ENCODE measurements around the gene GDF7. TPM values are rescaled to one million over a fixed set of nuclear protein-coding genes. Genes with fewer than 3 reads are reported as not detected.

The GDF7 gene
- total and polyA plus RNA-seq, 2 of the 8 experiments (the other 6 are each of a cell fraction or from before 2014, with no cell fraction given) = 0.04 to 0.06 TPM

DNA sequence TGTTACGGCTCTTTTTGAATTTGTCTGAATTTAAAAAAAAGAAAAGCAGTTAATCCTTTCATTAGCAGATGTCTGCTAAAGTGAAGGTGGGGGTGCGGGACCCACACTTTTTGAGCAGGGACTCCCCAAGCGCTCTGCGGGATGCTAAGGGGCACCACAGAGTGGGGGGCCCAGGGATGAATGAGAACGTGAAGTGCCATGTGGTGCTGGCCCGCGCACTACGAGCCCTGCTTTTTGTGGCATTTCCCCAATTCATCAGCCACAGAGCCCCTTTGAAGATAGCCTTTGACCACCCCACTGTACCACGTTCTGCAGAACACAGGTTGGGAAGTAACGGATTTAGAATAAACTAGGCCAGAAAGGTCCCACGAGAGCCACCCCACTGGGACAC is 44.7 kb upstream of the GDF7 start:
- Histone ChIP-seq H3K56ac (replicated peaks; ENCODE audit: insufficient read length, low read depth, low read length) (no peak overlapping the region), H3K14ac (ENCODE audit: insufficient read length) (no peak overlapping the region), H2BK20ac (ENCODE audit: low read length) (no peak overlapping the region), H3K36me3 (ENCODE audit: control insufficient read depth in 2 of 4, insufficient read depth in 4 of 4, low read length in 3 of 4) (0 out of 8 replicates have a peak, but pooled peaks cover 0 to 2% (median 0%) of the 10 kb centered on the region in 4 experiments), H4K91ac (replicated peaks; ENCODE audit: insufficient read length, low read length) (no peak overlapping the region), H3K4me3 (ENCODE audit: extremely low read depth in 1 of 4, insufficient read depth in 2 of 4, low read depth in 3 of 4, low read length in 4 of 4) (no peak overlapping the region), H3K9me3 (ENCODE audit: insufficient read depth in 2 of 2, low read depth in 1 of 2, low read length in 1 of 2) (no peaks in the 10 kb centered on the region), H3K4me2 (ENCODE audit: insufficient read depth in 1 of 2, low read depth in 2 of 2, low read length in 2 of 2) (no peak overlapping the region), H4K8ac (ENCODE audit: extremely low read depth, insufficient read depth, low read length) (no peak overlapping the region), H3K18ac (ENCODE audit: extremely low read depth, low read length) (no peak overlapping the region), H4K5ac (ENCODE audit: insufficient read length, low read depth, low read length) (no peak overlapping the region), H2BK12ac (ENCODE audit: low read depth, low read length) (no peak overlapping the region), H3K79me2 (ENCODE audit: control insufficient read depth in 1 of 2, insufficient read depth in 2 of 2, low read length in 2 of 2) (no peaks in the 10 kb centered on the region), H2BK120ac (replicated peaks; ENCODE audit: low read depth, low read length) (no peak overlapping the region), H3K9ac (replicated peaks in 1 of 4; ENCODE audit: extremely low read depth in 1 of 4, low read depth in 3 of 4, low read length in 3 of 4) (no peak overlapping the region), H3K23ac (ENCODE audit: insufficient read length) (no peak overlapping the region), H2BK5ac (ENCODE audit: low read depth, low read length) (no peak overlapping the region), H2AFZ (ENCODE audit: low read length) (no peak overlapping the region), H3K27ac (ENCODE audit: low read depth, low read length) (no peak overlapping the region), H4K20me1 (replicated peaks in 1 of 2; ENCODE audit: control insufficient read depth in 1 of 2, insufficient read depth in 2 of 2, low read length in 2 of 2) (no peaks in the 10 kb centered on the region), H3K27me3 (replicated peaks in 1 of 4; ENCODE audit: control insufficient read depth in 3 of 4, extremely low read depth in 1 of 4, insufficient read depth in 3 of 4, low read length in 3 of 4) (no peaks in the 10 kb centered on the region), H2BK15ac (ENCODE audit: low read length) (no peak overlapping the region), H3K79me1 (ENCODE audit: low read depth, low read length) (no peaks in the 10 kb centered on the region), H3K4me1 (replicated peaks in 1 of 4; ENCODE audit: control insufficient read depth in 3 of 4, insufficient read depth in 4 of 4, low read length in 3 of 4) (peaks cover 0 to under 1% (median 0%) of the 10 kb centered on the region in 4 experiments; a peak in 3 of 7 replicates), H3K4ac (replicated peaks; ENCODE audit: insufficient read length, low read depth, low read length) (no peak overlapping the region), H3K23me2 (ENCODE audit: low read depth, low read length) (no peaks in the 10 kb centered on the region), H2AK5ac (ENCODE audit: low read depth, low read length) (no peak overlapping the region)
- no peak for DNase-seq (ENCODE audit: low read depth in 1 of 2, low spot score in 2 of 2)
- no peak for FAIRE-seq
- POLR2A ChIA-PET (ENCODE audit: partially characterized antibody) = interaction anchor here (0.9 kb wide), 1 partner anchor 10 kb away, joined by 3 read pairs; no protein-coding TSS in a partner anchor
- TF ChIP-seq ZNF274 (IDR thresholded peaks at IDR 0.05; ENCODE audit: borderline replicate concordance, extremely low read depth, low read length) (no peak), SRF (IDR thresholded peaks at IDR 0.05; ENCODE audit: low read depth, low read length) (no peak), NRF1 (IDR thresholded peaks at IDR 0.05; ENCODE audit: low read depth, low read length) (no peak), CBX5 (IDR thresholded peaks at IDR 0.05; ENCODE audit: low read depth, low read length) (no peak), YY1 (IDR thresholded peaks at IDR 0.05; ENCODE audit: low read depth, low read length) (no peak), SIN3A (conservative IDR thresholded peaks at IDR 0.05 in 1 of 2, IDR thresholded peaks at IDR 0.05 in 1 of 2; ENCODE audit: low read depth in 1 of 2, low read length in 2 of 2) (no peak), TEAD4 (IDR thresholded peaks at IDR 0.05; ENCODE audit: low read depth, low read length) (no peak), CBX8 (IDR thresholded peaks at IDR 0.05; ENCODE audit: borderline replicate concordance, low read depth, low read length) (no peak)
- TF ChIP-seq, protein P1, sequence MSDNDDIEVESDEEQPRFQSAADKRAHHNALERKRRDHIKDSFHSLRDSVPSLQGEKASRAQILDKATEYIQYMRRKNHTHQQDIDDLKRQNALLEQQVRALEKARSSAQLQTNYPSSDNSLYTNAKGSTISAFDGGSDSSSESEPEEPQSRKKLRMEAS (IDR thresholded peaks at IDR 0.05) = no peak
- WGBS, 2 experiments (ENCODE audit: extremely low coverage in 1 of 2, insufficient coverage in 1 of 2, insufficient read length in 1 of 2, insufficient replicate concordance in 2 of 2, low coverage in 1 of 2, low lambda C conversion rate in 2 of 2, missing lambda C conversion rate in 1 of 2) = 91% methylated on average over 11 of the region's 11 CpGs; no CpG with 5 or more reads in 1 of the 2 experiments
- CTCF ChIA-PET (ENCODE audit: partially characterized antibody) = interaction anchor here (1.0 to 3.2 kb wide), 7 partner anchors 13 to 211 kb away, joined by 3 to 10 read pairs (median 6); no protein-coding TSS in a partner anchor

Data from H1 (cell line).